HEK293 (cell line): Measurements from ENCODE around the gene TMEM98.

Experiments
- CTCF ChIA-PET: fragments of 350-600 bp; formaldehyde crosslinking; extraction: SDS; loops from one replicate; lab custom pipeline; 2021; ENCODE audit warnings: antibody characterized with exemption; lab: Yijun Ruan, JAX
- POLR2A ChIA-PET: fragments of 300-600 bp; formaldehyde crosslinking; extraction: SDS; loops from one replicate; lab custom pipeline; 2020; ENCODE audit warnings: antibody characterized with exemption, inconsistent platforms; lab: Yijun Ruan, JAX
- H3K27ac ChIP-seq: fragments of 200-500 bp; sonication (Bioruptor generic); 2 replicates; pipeline ENCODE4 v1.5.1; 2014; ENCODE audit warnings: low read depth, low read length, control low read depth, inconsistent platforms; ENCODE audit errors: extremely low read depth
- H3K36me3 ChIP-seq, 2 experiments: fragments of 200-500 bp in 1 of 2; sonication (Bioruptor generic) in 1 of 2; 1 replicate in 1 of 2; 2 replicates in 1 of 2; pipeline ENCODE4 v1.5.1; 2014 to 2017; ENCODE audit warnings: inconsistent platforms in 2 of 2, low read length in 2 of 2; ENCODE audit not compliant: control insufficient read depth in 2 of 2, insufficient read depth in 1 of 2
- H3K4me1 ChIP-seq: fragments of 200-500 bp; sonication (Bioruptor generic); 2 replicates; pipeline ENCODE4 v1.5.1; 2014; ENCODE audit warnings: mild to moderate bottlenecking, low read length, inconsistent platforms; ENCODE audit not compliant: control insufficient read depth, insufficient read depth
- H3K4me3 ChIP-seq: 2 replicates; pipeline ENCODE4 v1.5.1; 2011; ENCODE audit warnings: low read depth, mild to moderate bottlenecking, control low read depth, low read length, moderate library complexity
- H3K9me3 ChIP-seq: fragments of 200-500 bp; sonication (Bioruptor generic); 2 replicates; pipeline ENCODE4 v1.5.1; 2014; ENCODE audit warnings: low read depth, low read length, inconsistent platforms; ENCODE audit not compliant: control insufficient read depth, insufficient read depth
- AEBP2 ChIP-seq: fragments of 450-650 bp; formaldehyde crosslinking; IDR thresholded peaks from 2 replicates; pipeline ENCODE4 v1.5.1; 2016; ENCODE audit warnings: missing biosample characterization, missing genetic modification characterization, borderline replicate concordance
- EGR2 ChIP-seq: fragments of 450-650 bp; formaldehyde crosslinking; IDR thresholded peaks from 2 replicates; pipeline ENCODE4 v1.5.1; 2016; ENCODE audit warnings: low read depth, missing biosample characterization, missing genetic modification characterization
- FEZF1 ChIP-seq: fragments of 450-650 bp; formaldehyde crosslinking; IDR thresholded peaks from 2 replicates; pipeline ENCODE4 v1.5.1; 2016; ENCODE audit warnings: missing biosample characterization, missing genetic modification characterization
- HIC1 ChIP-seq: fragments of 450-650 bp; formaldehyde crosslinking; IDR thresholded peaks from 2 replicates; pipeline ENCODE4 v1.5.1; 2016; ENCODE audit warnings: missing biosample characterization, missing genetic modification characterization
- PRDM1 ChIP-seq: fragments of 450-650 bp; formaldehyde crosslinking; IDR thresholded peaks from 2 replicates; pipeline ENCODE4; 2016; ENCODE audit warnings: missing biosample characterization, missing genetic modification characterization
- SALL2 ChIP-seq: fragments of 450-650 bp; formaldehyde crosslinking; IDR thresholded peaks from 2 replicates; pipeline ENCODE4 v1.5.0; 2017; ENCODE audit warnings: missing biosample characterization, mild to moderate bottlenecking, missing genetic modification characterization, borderline replicate concordance
- SP2 ChIP-seq: fragments of 450-650 bp; formaldehyde crosslinking; IDR thresholded peaks from 2 replicates; pipeline ENCODE4 v1.5.1; 2016; ENCODE audit warnings: missing biosample characterization, missing genetic modification characterization
- TSHZ1 ChIP-seq: fragments of 450-650 bp; formaldehyde crosslinking; IDR thresholded peaks from 2 replicates; pipeline ENCODE4 v1.5.1; 2016; ENCODE audit warnings: missing biosample characterization, missing genetic modification characterization, borderline replicate concordance
- YY1 ChIP-seq: fragments of 450-650 bp; formaldehyde crosslinking; IDR thresholded peaks from 2 replicates; pipeline ENCODE4 v1.5.1; 2018; ENCODE audit warnings: missing biosample characterization, missing genetic modification characterization
- ZBTB10 ChIP-seq: fragments of 450-650 bp; formaldehyde crosslinking; IDR thresholded peaks from 2 replicates; pipeline ENCODE4 v1.5.1; 2016; ENCODE audit warnings: missing biosample characterization, missing genetic modification characterization
- ZBTB7A ChIP-seq: fragments of 450-650 bp; formaldehyde crosslinking; IDR thresholded peaks from 2 replicates; pipeline ENCODE4 v1.5.1; 2016; ENCODE audit warnings: low read depth, missing biosample characterization, missing genetic modification characterization
- ZFHX2 ChIP-seq: fragments of 450-650 bp; formaldehyde crosslinking; conservative IDR thresholded peaks from 2 replicates; pipeline ENCODE4 v1.5.1; 2016; ENCODE audit warnings: missing biosample characterization, missing genetic modification characterization
- ZNF140 ChIP-seq: fragments of 450-650 bp; formaldehyde crosslinking; IDR thresholded peaks from 2 replicates; pipeline ENCODE4 v1.5.1; 2016; ENCODE audit warnings: missing biosample characterization, missing genetic modification characterization
- ZNF155 ChIP-seq: fragments of 450-650 bp; formaldehyde crosslinking; IDR thresholded peaks from 2 replicates; pipeline ENCODE4 v1.5.1; 2016; ENCODE audit warnings: missing biosample characterization, missing genetic modification characterization
- ZNF175 ChIP-seq: fragments of 450-650 bp; formaldehyde crosslinking; IDR thresholded peaks from 2 replicates; pipeline ENCODE4 v1.5.1; 2016; ENCODE audit warnings: missing biosample characterization, missing genetic modification characterization
- ZNF366 ChIP-seq: fragments of 450-650 bp; formaldehyde crosslinking; conservative IDR thresholded peaks from 2 replicates; pipeline ENCODE4 v1.5.1; 2016; ENCODE audit warnings: missing biosample characterization, missing genetic modification characterization
- ZNF560 ChIP-seq: fragments of 450-650 bp; formaldehyde crosslinking; IDR thresholded peaks from 2 replicates; pipeline ENCODE4 v1.5.1; 2017; ENCODE audit warnings: missing biosample characterization, missing genetic modification characterization, borderline replicate concordance
- ZNF571 ChIP-seq: fragments of 450-650 bp; formaldehyde crosslinking; IDR thresholded peaks from 2 replicates; pipeline ENCODE4 v1.5.0; 2017; ENCODE audit warnings: missing biosample characterization, missing genetic modification characterization
- ZSCAN16 ChIP-seq: fragments of 450-650 bp; formaldehyde crosslinking; IDR thresholded peaks from 2 replicates; pipeline ENCODE4 v1.5.1; 2016; ENCODE audit warnings: missing biosample characterization, missing genetic modification characterization
- ZXDB ChIP-seq: fragments of 450-650 bp; formaldehyde crosslinking; IDR thresholded peaks from 2 replicates; pipeline ENCODE4 v1.5.1; 2016; ENCODE audit warnings: missing biosample characterization, missing genetic modification characterization

Gene TMEM98

GRCh38 chr17:32946375-32947135 is 18.6 kb downstream of the TMEM98 start:
- H3K27ac ChIP-seq: no peak overlapping the region
- H3K4me1 ChIP-seq: no peaks in the 10 kb centered on the region
- H3K36me3 ChIP-seq: peaks cover 4 to 7% of the 10 kb centered on the region in 2 experiments; a peak in 2 of 3 replicates
- no peak overlapping the region for H3K4me3 ChIP-seq
- ChIA-PET POLR2A (no interaction called here), CTCF (interaction anchor here (0.7 to 1.2 kb wide), 3 partner anchors 7 to 15 kb away, joined by 3 to 7 read pairs (median 5); no protein-coding TSS in a partner anchor)
- H3K9me3 ChIP-seq: no peaks in the 10 kb centered on the region
- 0 out of 2 replicates have a peak, but pooled peaks have one; percentile 26 for TF ChIP-seq ZFHX2 (tag by site-specific recombination)
- TF ChIP-seq ZXDB (tag by site-specific recombination): no peak
- 0 out of 2 replicates have a peak, but pooled peaks have one; percentile 5 for TF ChIP-seq EGR2 (tag by site-specific recombination)
- no peak for TF ChIP-seq ZNF175

GRCh38 chr17:32947736-32948135 is 19.8 kb downstream of the TMEM98 start:
- no peak overlapping the region for H3K4me3 ChIP-seq
- H3K36me3 ChIP-seq: peaks cover 0 to 3% of the 10 kb centered on the region in 2 experiments; a peak in 1 of 3 replicates
- no peak for TF ChIP-seq SP2 (tag by site-specific recombination)
- peak; percentile 87 for TF ChIP-seq ZNF366 (tag by site-specific recombination)
- ChIA-PET POLR2A (interaction anchor here (0.7 kb wide), 1 partner anchor 167 kb away, joined by 4 read pairs; no protein-coding TSS in a partner anchor), CTCF (interaction anchor here (0.6 to 2.1 kb wide), 2 partner anchors 11 to 27 kb away, joined by 4 to 7 read pairs; no protein-coding TSS in a partner anchor)
- no peaks in the 10 kb centered on the region for H3K9me3 ChIP-seq
- no peak overlapping the region for H3K27ac ChIP-seq
- H3K4me1 ChIP-seq: no peaks in the 10 kb centered on the region

GRCh38 chr17:32949181-32949580 is 21.2 kb downstream of the TMEM98 start:
- H3K36me3 ChIP-seq: no peaks in the 10 kb centered on the region
- no peaks in the 10 kb centered on the region for H3K9me3 ChIP-seq
- ChIA-PET POLR2A (no interaction called here), CTCF (interaction anchor here (0.5 to 2.1 kb wide), 3 partner anchors 7 to 13 kb away, joined by 3 to 7 read pairs (median 4); no protein-coding TSS in a partner anchor)
- H3K4me1 ChIP-seq: no peaks in the 10 kb centered on the region
- H3K4me3 ChIP-seq: no peak overlapping the region
- no peak overlapping the region for H3K27ac ChIP-seq
- TF ChIP-seq YY1: no peak
- TF ChIP-seq ZSCAN16: no peak
- no peak for TF ChIP-seq PRDM1
- no peak for TF ChIP-seq ZNF140 (tag by site-specific recombination)
- no peak for TF ChIP-seq HIC1 (tag by site-specific recombination)
- no peak for TF ChIP-seq SALL2 (tag by site-specific recombination)
- TF ChIP-seq AEBP2 (tag by site-specific recombination): no peak
- no peak for TF ChIP-seq TSHZ1 (tag by site-specific recombination)
- TF ChIP-seq ZXDB (tag by site-specific recombination): no peak
- no peak for TF ChIP-seq ZBTB10 (tag by site-specific recombination)
- TF ChIP-seq ZBTB7A: no peak
- no peak for TF ChIP-seq ZNF571 (tag by site-specific recombination)
- TF ChIP-seq ZNF560 (tag by site-specific recombination): no peak
- TF ChIP-seq ZNF155 (tag by site-specific recombination): no peak
- no peak for TF ChIP-seq FEZF1 (tag by site-specific recombination)
